Measurements from ENCODE around the gene WDFY3. TPM values are rescaled to one million over a fixed set of nuclear protein-coding genes. Genes with fewer than 3 reads are reported as not detected.

WDFY3 gene
- total RNA-seq, 1 experiment from 2014 or later = 42.7 TPM

GRCh38 chr4:84799318-84799717, 167.2 kb downstream of the WDFY3 start:
- BruUV-seq (replicated peaks) = no TSS peak
- H3K9me3 Mint-ChIP-seq (ENCODE audit: unreplicated experiment) = no peaks in the 10 kb centered on the region
- no peak for DNase-seq
- no peak for TF ChIP-seq CTCF (IDR thresholded peaks at IDR 0.05; ENCODE audit: insufficient read depth in 1 of 2, low read depth in 1 of 2, low read length in 1 of 2, severe bottlenecking in 1 of 2, unreplicated experiment in 1 of 2)
- H3K4me1 ChIP-seq = no peaks in the 10 kb centered on the region
- POLR2A ChIA-PET = no interaction called here
- peaks cover 52% of the 10 kb centered on the region for H3K36me3 Mint-ChIP-seq (ENCODE audit: insufficient read depth, unreplicated experiment)
- intact Hi-C loops (cut with micrococcal nuclease; ENCODE audit: unreplicated experiment) = no loop called here
- no peaks in the 10 kb centered on the region for H3K9me3 ChIP-seq
- CTCF ChIA-PET = no interaction called here
- no peaks in the 10 kb centered on the region for H3K4me1 Mint-ChIP-seq (ENCODE audit: low read depth, unreplicated experiment)
- no peak overlapping the region for H3K27ac Mint-ChIP-seq (ENCODE audit: unreplicated experiment)
- H3K4me3 ChIP-seq (ENCODE audit: low read depth, low read length) = no peak overlapping the region
- H3K36me3 ChIP-seq (ENCODE audit: control insufficient read depth, insufficient read depth, low read length) = no peaks in the 10 kb centered on the region
- H3K27me3 ChIP-seq (replicated peaks; ENCODE audit: control insufficient read depth, insufficient read depth, low read length) = no peaks in the 10 kb centered on the region
- no peaks in the 10 kb centered on the region for H3K27me3 Mint-ChIP-seq (ENCODE audit: insufficient read depth, unreplicated experiment)
- no peak overlapping the region for H3K4me3 Mint-ChIP-seq (ENCODE audit: unreplicated experiment)

GRCh38 chr4:84796394-84796793, 170.1 kb downstream of the WDFY3 start:
- Histone ChIP-seq H3K4me3 (ENCODE audit: low read depth, low read length) (no peak overlapping the region), H3K9me3 (no peaks in the 10 kb centered on the region), H3K4me1 (0 out of 2 replicates have a peak, but pooled peaks cover 1% of the 10 kb centered on the region), H3K27me3 (replicated peaks; ENCODE audit: control insufficient read depth, insufficient read depth, low read length) (no peaks in the 10 kb centered on the region), H3K36me3 (ENCODE audit: control insufficient read depth, insufficient read depth, low read length) (no peaks in the 10 kb centered on the region)
- Mint-ChIP-seq H3K4me3 (ENCODE audit: unreplicated experiment) (no peak overlapping the region), H3K27me3 (ENCODE audit: insufficient read depth, unreplicated experiment) (no peaks in the 10 kb centered on the region), H3K9me3 (ENCODE audit: unreplicated experiment) (peaks cover under 1% of the 10 kb centered on the region), H3K36me3 (ENCODE audit: insufficient read depth, unreplicated experiment) (peaks cover 32% of the 10 kb centered on the region), H3K27ac (ENCODE audit: unreplicated experiment) (no peak overlapping the region), H3K4me1 (ENCODE audit: low read depth, unreplicated experiment) (peaks cover under 1% of the 10 kb centered on the region)
- BruUV-seq (replicated peaks) = no TSS peak
- intact Hi-C loops (cut with micrococcal nuclease; ENCODE audit: unreplicated experiment) = no loop called here
- no peak for TF ChIP-seq CTCF (IDR thresholded peaks at IDR 0.05; ENCODE audit: insufficient read depth in 1 of 2, low read depth in 1 of 2, low read length in 1 of 2, severe bottlenecking in 1 of 2, unreplicated experiment in 1 of 2)
- CTCF ChIA-PET = no interaction called here
- POLR2A ChIA-PET = no interaction called here
- no peak for DNase-seq

- H3K36me3 Mint-ChIP-seq (ENCODE audit: insufficient read depth, unreplicated experiment) = peaks cover 13% of the 10 kb centered on the region
- ChIA-PET POLR2A (no interaction called here), CTCF (interaction anchor here (1.1 kb wide), 1 partner anchor 42 kb away, joined by 3 read pairs; no protein-coding TSS in a partner anchor)
- Histone ChIP-seq H3K4me3 (ENCODE audit: low read depth, low read length) (no peak overlapping the region), H3K4me1 (0 out of 2 replicates have a peak, but pooled peaks cover 4% of the 10 kb centered on the region), H3K36me3 (ENCODE audit: control insufficient read depth, insufficient read depth, low read length) (no peaks in the 10 kb centered on the region; the same call in 1 of the 2 replicates), H3K9me3 (no peaks in the 10 kb centered on the region), H3K27me3 (replicated peaks; ENCODE audit: control insufficient read depth, insufficient read depth, low read length) (no peaks in the 10 kb centered on the region)
- intact Hi-C loops (cut with micrococcal nuclease; ENCODE audit: unreplicated experiment) = no loop called here
- no peak for DNase-seq
- no TSS peak for BruUV-seq (replicated peaks)
- peaks cover 7% of the 10 kb centered on the region for H3K9me3 Mint-ChIP-seq (ENCODE audit: unreplicated experiment)
- H3K4me1 Mint-ChIP-seq (ENCODE audit: low read depth, unreplicated experiment) = peaks cover 12% of the 10 kb centered on the region
- H3K27me3 Mint-ChIP-seq (ENCODE audit: insufficient read depth, unreplicated experiment) = no peaks in the 10 kb centered on the region
- TF ChIP-seq CTCF (IDR thresholded peaks at IDR 0.05; ENCODE audit: insufficient read depth in 1 of 2, low read depth in 1 of 2, low read length in 1 of 2, severe bottlenecking in 1 of 2, unreplicated experiment in 1 of 2) = no peak
- no peak overlapping the region for H3K27ac Mint-ChIP-seq (ENCODE audit: unreplicated experiment)
- no peak overlapping the region for H3K4me3 Mint-ChIP-seq (ENCODE audit: unreplicated experiment)
These were observed 173.9 kb downstream of the WDFY3 start for GRCh38 chr4:84792366-84793301.
